Omental fat pad (tissue), 4 donors: ENCODE measurements around the gene CDH22. TPM values are rescaled to one million over a fixed set of nuclear protein-coding genes. Genes with fewer than 3 reads are reported as not detected.

Experiments
- ATAC-seq: fragments of 150-250 bp; one replicate; pipeline ENCODE4 v1.9.1; 2016; ENCODE audit warnings: mild to moderate bottlenecking, moderate library complexity; ENCODE audit not compliant: low FRiP score
- DNase-seq: peaks from one replicate; pipeline ENCODE4 v3.0.0-alpha.2; 2019; ENCODE audit warnings: low spot score
- CTCF ChIP-seq, 3 donors: fragments of 450-650 bp; IDR thresholded peaks; one replicate each; pipeline ENCODE4 v1.5.1; 2016 to 2017; ENCODE audit warnings: antibody characterized with exemption in 3 of 3, mild to moderate bottlenecking in 3 of 3, moderate library complexity in 2 of 3
- total RNA-seq, 4 donors: library from RNA; depleted of rRNA; stranded (reverse); fragments of >200 nt; gene quantifications; one replicate each; pipeline ENCODE4 v1.1.0, GENCODE V29; 2016

The CDH22 gene
- total RNA-seq, 4 donors from 2014 or later: 0.24 to 0.46 (median 0.31) TPM

- DNase-seq: no peak
- TF ChIP-seq CTCF (IDR thresholded peaks at IDR 0.05): no peak
- no peak for ATAC-seq
These were observed 134.4 kb downstream of the CDH22 start for GRCh38 chr20:46173652-46174468.

GRCh38 chr20:46172961-46173536, 135.2 kb downstream of the CDH22 start:
- DNase-seq: no peak
- ATAC-seq: no peak

DNA sequence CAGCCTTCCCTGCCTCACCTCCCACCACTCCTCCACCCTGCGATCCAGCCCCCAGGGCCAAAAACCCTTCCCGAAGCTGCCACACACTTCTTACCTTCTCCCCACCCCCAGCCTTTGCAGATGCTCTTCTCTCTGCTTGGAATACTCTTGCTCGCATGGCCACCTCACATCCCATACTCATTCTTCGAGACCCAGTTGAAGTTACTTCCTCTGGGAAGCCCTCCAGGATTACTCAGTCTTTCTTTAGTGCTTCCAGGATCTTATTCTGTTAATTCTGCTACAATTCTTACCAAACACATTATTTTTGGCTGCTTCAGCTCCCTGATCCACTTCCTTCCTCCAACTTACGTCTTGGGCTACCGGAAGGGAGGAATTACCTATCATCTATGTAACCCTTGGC, 135.8 kb downstream of the CDH22 start:
- DNase-seq (no peak), ATAC-seq (no peak)
- TF ChIP-seq CTCF (IDR thresholded peaks at IDR 0.05): no peak

More at GRCh38 chr20:46172961-46173536, 135.2 kb downstream of the CDH22 start:
- no peak for TF ChIP-seq CTCF (IDR thresholded peaks at IDR 0.05)

DNA sequence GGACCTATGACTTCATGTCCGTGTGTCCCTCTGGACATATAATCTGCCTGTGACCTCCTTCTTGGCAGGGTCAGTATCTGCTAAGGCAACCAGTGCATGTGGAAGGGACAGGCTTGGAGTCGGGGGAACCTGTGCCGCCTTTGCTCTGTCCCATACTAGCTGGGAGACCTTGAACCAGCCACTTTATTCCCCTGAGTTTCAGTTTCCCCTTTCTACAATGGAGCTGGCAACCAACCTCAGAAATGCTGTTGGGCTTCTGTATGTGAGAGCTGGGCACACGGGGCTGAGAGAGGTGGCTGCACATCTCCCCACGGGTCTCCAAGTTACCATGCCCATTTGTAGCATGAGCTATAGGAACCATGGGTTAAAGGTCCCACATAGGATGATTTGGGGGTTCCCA, 136.4 kb downstream of the CDH22 start:
- TF ChIP-seq CTCF (IDR thresholded peaks at IDR 0.05): no peak
- ATAC-seq (no peak), DNase-seq (no peak)

DNA sequence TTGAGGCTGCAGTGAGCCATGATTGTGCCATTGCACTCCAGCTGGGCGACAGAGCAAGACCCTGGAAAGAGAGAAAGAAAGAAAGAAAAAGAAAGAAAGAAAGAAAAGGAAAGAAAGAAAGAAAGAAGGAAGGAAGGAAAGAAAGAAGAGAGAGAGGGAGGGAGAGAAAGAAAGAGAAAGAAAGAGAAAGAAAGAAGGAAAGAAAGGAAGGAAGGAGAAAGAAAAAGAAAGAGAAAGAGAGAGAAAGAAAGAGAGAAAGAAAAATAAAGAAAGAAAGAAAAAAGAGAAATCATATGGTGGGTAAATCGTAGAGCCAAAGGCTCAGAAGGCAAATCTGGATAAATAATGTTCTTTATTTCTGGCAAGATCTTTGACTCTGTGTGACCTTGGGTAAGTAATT, 136.8 kb downstream of the CDH22 start:
- TF ChIP-seq CTCF (IDR thresholded peaks at IDR 0.05): no peak
- ATAC-seq: no peak
- no peak for DNase-seq

DNA sequence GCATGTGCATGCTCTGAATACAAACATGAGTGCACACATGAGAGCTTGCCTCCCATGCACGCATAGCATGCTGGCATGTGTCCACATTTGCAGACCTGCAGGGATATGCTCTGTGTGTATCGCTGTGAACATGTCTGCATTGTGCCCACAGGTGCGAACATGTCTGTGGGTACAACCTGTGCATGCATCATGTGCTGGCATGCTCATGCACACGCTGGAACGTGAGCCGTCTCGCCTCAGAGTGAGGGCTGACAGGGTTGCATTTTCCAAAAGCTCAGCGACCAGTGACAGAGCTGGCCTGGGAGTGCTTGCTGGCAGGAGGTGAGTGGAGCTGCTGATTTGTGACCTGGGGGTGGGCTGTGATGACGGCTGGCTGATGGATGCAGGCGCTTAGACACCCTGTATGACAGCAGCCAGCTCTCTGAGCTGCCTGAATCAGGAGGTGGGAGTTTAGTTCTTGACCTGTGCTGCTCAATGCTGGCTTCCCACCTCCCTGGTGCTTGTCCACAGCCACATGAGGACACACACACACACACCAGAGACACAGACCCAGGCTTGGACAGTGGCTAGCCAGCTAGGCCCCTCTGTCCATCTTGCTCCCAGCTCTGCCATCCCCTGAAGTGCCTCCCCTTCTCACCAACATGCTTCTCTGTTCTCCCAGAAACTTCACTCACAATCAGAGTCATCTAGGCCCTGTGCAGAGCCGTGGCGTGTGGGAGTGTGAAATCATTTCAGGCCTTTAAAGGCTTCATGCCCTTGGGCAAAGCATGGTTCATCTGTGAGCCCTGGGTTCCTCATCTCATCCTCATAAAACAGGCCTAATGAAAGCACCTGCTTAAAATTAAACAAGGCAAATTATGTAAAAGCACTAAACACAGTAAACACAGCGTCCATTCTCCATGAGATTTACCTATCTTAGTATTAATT, 138.8 kb downstream of the CDH22 start:
- TF ChIP-seq CTCF (IDR thresholded peaks at IDR 0.05): no peak
- no peak for ATAC-seq
- DNase-seq: no peak
